Spleen (tissue), 7 donors: Measurements from ENCODE around the gene ADAMTS12.

Source experiments
- CTCF ChIP-seq, 11 experiments: fragments of 200-600 bp in 7 of 11; fragments of 450-650 bp in 4 of 11; sonication (generic) in 4 of 11; IDR thresholded peaks in 8 of 11; conservative IDR thresholded peaks in 3 of 11; 1 replicate in 7 of 11; 2 replicates in 4 of 11; pipeline versions ENCODE4 v1.4.0 to v1.8.0; 2016 to 2021; ENCODE audit warnings: antibody characterized with exemption in 11 of 11, inconsistent platforms in 4 of 11, mild to moderate bottlenecking in 1 of 11
- POLR2A ChIP-seq, 3 donors: fragments of 450-650 bp; IDR thresholded peaks; one replicate each; pipeline ENCODE4 v1.5.1; 2017; ENCODE audit warnings: antibody characterized with exemption in 3 of 3, mild to moderate bottlenecking in 1 of 3
- POLR2AphosphoS5 ChIP-seq, 3 donors: sonication (generic); formaldehyde crosslinking; IDR thresholded peaks; one replicate each; pipeline ENCODE4 v1.5.1; 2017; ENCODE audit warnings: antibody characterized with exemption in 3 of 3
- donor health status: DM: no; HTN: no; CAD: no; lungs with moderate emphysema.
- donor health status: DM: no; HTN: no; CAD: no.
- donor health status: DM: no; HTN: no; CAD: no.

GRCh38 chr5:33614039-33614438 is 277.8 kb downstream of the ADAMTS12 start:
- TF ChIP-seq CTCF (IDR thresholded peaks at IDR 0.05 in 8 of 11, conservative IDR thresholded peaks at IDR 0.05 in 3 of 11): no peak
- TF ChIP-seq POLR2AphosphoS5 (IDR thresholded peaks at IDR 0.05): no peak
- TF ChIP-seq POLR2A (IDR thresholded peaks at IDR 0.05): no peak
